K562 (cell line): ENCODE results near the gene PPP2R5A. TPM values are rescaled to one million over a fixed set of nuclear protein-coding genes. Genes with fewer than 3 reads are reported as not detected.

Source experiments
- CBX3 ChIP-seq, 2 experiments: IDR thresholded peaks; 1 replicate in 1 of 2; 2 replicates in 1 of 2; pipeline ENCODE4 v1.6.1; 2012; ENCODE audit warnings: inconsistent platforms in 2 of 2, low read length in 2 of 2, borderline replicate concordance in 1 of 2, control low read depth in 1 of 2
- CREM ChIP-seq: IDR thresholded peaks from 2 replicates; pipeline ENCODE4 v1.6.1; 2014; ENCODE audit warnings: antibody characterized with exemption, low read depth
- CTCF ChIP-seq, 3 experiments: IDR thresholded peaks in 2 of 3; conservative IDR thresholded peaks in 1 of 3; 2 replicates each; pipeline ENCODE4 v1.5.1; 2011 to 2012; ENCODE audit warnings: low read length in 3 of 3, mild to moderate bottlenecking in 3 of 3, control low read depth in 2 of 3, improper control_type of control experiment in 1 of 3, inconsistent platforms in 1 of 3, low read depth in 1 of 3, mixed read lengths in 1 of 3, moderate library complexity in 1 of 3; ENCODE audit not compliant: insufficient read depth in 2 of 3
- DDX20 ChIP-seq: fragments of 450-650 bp; IDR thresholded peaks from 2 replicates; pipeline ENCODE4 v1.6.1; 2016; ENCODE audit warnings: missing genetic modification characterization, low read depth, mild to moderate bottlenecking, missing compliant biosample characterization, moderate library complexity
- EP400 ChIP-seq: fragments of 450-650 bp; IDR thresholded peaks from 2 replicates; pipeline ENCODE4 v1.6.1; 2017; ENCODE audit warnings: antibody characterized with exemption, mild to moderate bottlenecking, moderate library complexity
- FOXO4 ChIP-seq: fragments of 450-650 bp; formaldehyde crosslinking; IDR thresholded peaks from 2 replicates; pipeline ENCODE4 v1.4.0; 2020; ENCODE audit warnings: mild to moderate bottlenecking, moderate library complexity
- KHSRP ChIP-seq: fragments of 450-650 bp; IDR thresholded peaks from 2 replicates; pipeline ENCODE4 v1.6.1; 2017
- KLF1 ChIP-seq: fragments of 450-650 bp; IDR thresholded peaks from 2 replicates; pipeline ENCODE4 v1.6.1; 2016; ENCODE audit warnings: missing genetic modification characterization, missing compliant biosample characterization
- L3MBTL2 ChIP-seq: fragments of 450-650 bp; IDR thresholded peaks from 2 replicates; pipeline ENCODE4 v1.6.1; 2016; ENCODE audit warnings: mild to moderate bottlenecking, moderate library complexity
- MBD2 ChIP-seq: sonication (generic); IDR thresholded peaks from 2 replicates; pipeline ENCODE4 v1.6.1; 2016; ENCODE audit warnings: low read depth, borderline replicate concordance
- NCOA1 ChIP-seq: fragments of 450-650 bp; IDR thresholded peaks from 2 replicates; pipeline ENCODE4 v1.6.1; 2016; ENCODE audit warnings: low read depth
- NR2C1 ChIP-seq, 2 experiments: fragments of 450-650 bp; IDR thresholded peaks; 2 replicates each; pipeline ENCODE4 v1.6.1; 2017; ENCODE audit warnings: mild to moderate bottlenecking in 2 of 2, antibody characterized with exemption in 1 of 2, inconsistent platforms in 1 of 2, missing compliant biosample characterization in 1 of 2, missing genetic modification characterization in 1 of 2
- RBFOX2 ChIP-seq: fragments of 200-400 bp; formaldehyde crosslinking; IDR thresholded peaks from 2 replicates; pipeline ENCODE4 v1.6.1; 2017; ENCODE audit warnings: low read depth, mild to moderate bottlenecking, low read length, moderate library complexity
- RCOR1 ChIP-seq, 2 experiments: IDR thresholded peaks; 2 replicates each; pipeline ENCODE4 v1.6.1; 2012; ENCODE audit warnings: low read depth in 2 of 2, low read length in 2 of 2, borderline replicate concordance in 1 of 2, improper control_type of control experiment in 1 of 2
- SMAD4 ChIP-seq: fragments of 250-450 bp; sonication (Bioruptor Pico); conservative IDR thresholded peaks from 2 replicates; pipeline ENCODE4 v1.8.0; 2021; ENCODE audit warnings: inconsistent platforms, mild to moderate bottlenecking, moderate library complexity
- SMARCA5 ChIP-seq: fragments of 450-650 bp; IDR thresholded peaks from 2 replicates; pipeline ENCODE4 v1.6.1; 2016
- STAT5A ChIP-seq: IDR thresholded peaks from 2 replicates; pipeline ENCODE4 v1.6.1; 2012; ENCODE audit warnings: low read length, inconsistent platforms, borderline replicate concordance
- TAF1 ChIP-seq: IDR thresholded peaks from 2 replicates; pipeline ENCODE4 v1.6.1; 2011; ENCODE audit warnings: mild to moderate bottlenecking, low read length, moderate library complexity; ENCODE audit not compliant: insufficient read depth, control insufficient read depth, severe bottlenecking; ENCODE audit errors: extremely low read depth
- TBP ChIP-seq: optimal IDR thresholded peaks from 2 replicates; pipeline ENCODE3; 2011; ENCODE audit warnings: low read depth, low read length, improper control_type of control experiment
- ZFP1 ChIP-seq: fragments of 450-650 bp; formaldehyde crosslinking; IDR thresholded peaks from 2 replicates; pipeline ENCODE4 v1.4.0; 2020; ENCODE audit warnings: mild to moderate bottlenecking, mixed read lengths
- ZNF121 ChIP-seq: sonication (generic); formaldehyde crosslinking; conservative IDR thresholded peaks from 2 replicates; pipeline ENCODE4 v1.8.0; 2022; ENCODE audit warnings: missing genetic modification reagents
- ZNF24 ChIP-seq: fragments of 450-650 bp; IDR thresholded peaks from 2 replicates; pipeline ENCODE4 v1.6.1; 2016
- ZNF41 ChIP-seq: fragments of 250-450 bp; sonication (Bioruptor Pico); conservative IDR thresholded peaks from 2 replicates; pipeline ENCODE4 v1.4.0; 2020; ENCODE audit warnings: mild to moderate bottlenecking
- ZNF444 ChIP-seq: fragments of 250-450 bp; sonication (Bioruptor Pico); IDR thresholded peaks from 2 replicates; pipeline ENCODE4 v1.4.0; 2020; ENCODE audit warnings: mild to moderate bottlenecking, moderate library complexity
- polyA plus RNA-seq, 8 experiments: library from polyadenylated mRNA; depleted of rRNA in 4 of 8; stranded (reverse) in 5 of 8; unstranded in 3 of 8; fragments of >200 nt; fragmentation: Nextera tagmentation in 2 of 8; fragmentation: Illumina TruSeq in 1 of 8; extraction: Ambion mirVana in 2 of 8; extraction: Trizol in 1 of 8; gene quantifications; 2 replicates each; pipeline versions ENCODE4 v1.2.1 to v1.2.3, GENCODE V29; 2011 to 2014; ENCODE audit warnings: inconsistent platforms in 1 of 8, missing spikeins in 1 of 8
- total RNA-seq, 7 experiments: library from RNA; depleted of rRNA in 6 of 7; stranded (reverse); fragments of >200 nt in 6 of 7; fragmentation: Illumina TruSeq in 2 of 7; extraction: Trizol in 2 of 7; gene quantifications; 2 replicates each; pipeline versions ENCODE4 v1.2.1 to v1.2.3, GENCODE V29; 2011 to 2021; ENCODE audit warnings: low replicate concordance in 1 of 7
- TF ChIP-seq, protein P1 (sequence below): IDR thresholded peaks from 2 replicates; pipeline ENCODE4 v1.6.1; 2012; ENCODE audit warnings: low read depth, low read length, improper control_type of control experiment, borderline replicate concordance

Gene PPP2R5A
- total and polyA plus RNA-seq, 9 of the 15 experiments (the other 6 are each of a cell fraction or from before 2014, with no cell fraction given) = 26.9 to 106 (median 64.3) TPM

DNA sequence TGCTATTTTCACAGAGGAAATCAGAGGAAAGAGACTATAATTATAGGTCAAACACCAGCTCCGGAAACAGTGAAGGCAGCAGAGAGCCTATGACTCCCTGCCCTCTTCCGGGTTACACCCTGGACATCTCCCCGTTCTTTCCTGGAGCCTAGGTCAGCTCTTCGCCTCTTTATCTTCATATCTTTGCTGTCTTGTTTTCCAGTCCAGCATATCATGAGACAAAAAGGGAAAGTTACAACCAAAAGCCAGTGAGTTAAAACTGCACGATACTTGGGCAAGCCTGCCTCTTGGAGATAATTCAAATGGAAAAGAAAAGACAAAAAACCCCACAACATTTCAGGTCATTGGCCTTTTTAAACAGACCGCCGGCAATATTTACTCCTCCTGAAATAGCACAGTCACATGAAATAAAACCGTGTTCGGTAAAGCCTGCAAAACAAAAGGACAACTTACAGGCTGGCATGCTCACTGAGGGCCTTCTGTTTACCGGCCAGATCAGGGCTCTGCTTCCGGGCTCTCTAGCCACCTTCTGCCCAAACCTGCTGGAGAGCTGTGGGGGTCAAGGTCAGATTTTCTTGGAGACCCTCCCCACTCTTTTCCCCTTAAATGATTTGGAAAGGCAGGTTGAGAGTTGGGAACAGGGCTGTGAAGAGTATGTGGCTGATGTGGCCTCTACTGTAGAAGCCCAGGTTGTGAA is 42.8 kb upstream of the PPP2R5A start (continued):
- peak in 1 of 3 experiments; percentile 19; a peak in 2 of 6 replicates for TF ChIP-seq CTCF (IDR thresholded peaks at IDR 0.05 in 2 of 3, conservative IDR thresholded peaks at IDR 0.05 in 1 of 3; ENCODE audit: insufficient read depth in 2 of 3, low read depth in 1 of 3, low read length in 3 of 3)
- TF ChIP-seq EP400 = peak; percentile 63
- 0 out of 2 replicates have a peak, but pooled peaks have one; percentile 5 for TF ChIP-seq DDX20
- TF ChIP-seq KLF1 (tag) = no peak
- no peak for TF ChIP-seq KHSRP
- TF ChIP-seq TBP = peak; percentile 63
- 0 out of 2 replicates have a peak, but pooled peaks have one; percentile 48 for TF ChIP-seq ZFP1 (CRISPR knock-in tag)
- peak; percentile 44 for TF ChIP-seq TAF1
- peak in 1 of 2 experiments; percentile 88; a peak in 2 of 4 replicates for TF ChIP-seq RCOR1 (IDR thresholded peaks at IDR 0.05; ENCODE audit: borderline replicate concordance in 1 of 2, low read depth in 2 of 2, low read length in 2 of 2)
- peak; percentile 73 for TF ChIP-seq SMAD4 (CRISPR knock-in tag)
- TF ChIP-seq SMARCA5 = no peak
- no peak for TF ChIP-seq ZNF444 (CRISPR knock-in tag)
- peak; percentile 61; the same call in 1 of the 2 replicates for TF ChIP-seq L3MBTL2
- peak; percentile 17; the same call in 1 of the 2 replicates for TF ChIP-seq MBD2
- TF ChIP-seq NCOA1 = peak; percentile 48; the same call in 1 of the 2 replicates
- TF ChIP-seq ZNF41 = peak; percentile 73; the same call in 1 of the 2 replicates
- TF ChIP-seq, protein P1, sequence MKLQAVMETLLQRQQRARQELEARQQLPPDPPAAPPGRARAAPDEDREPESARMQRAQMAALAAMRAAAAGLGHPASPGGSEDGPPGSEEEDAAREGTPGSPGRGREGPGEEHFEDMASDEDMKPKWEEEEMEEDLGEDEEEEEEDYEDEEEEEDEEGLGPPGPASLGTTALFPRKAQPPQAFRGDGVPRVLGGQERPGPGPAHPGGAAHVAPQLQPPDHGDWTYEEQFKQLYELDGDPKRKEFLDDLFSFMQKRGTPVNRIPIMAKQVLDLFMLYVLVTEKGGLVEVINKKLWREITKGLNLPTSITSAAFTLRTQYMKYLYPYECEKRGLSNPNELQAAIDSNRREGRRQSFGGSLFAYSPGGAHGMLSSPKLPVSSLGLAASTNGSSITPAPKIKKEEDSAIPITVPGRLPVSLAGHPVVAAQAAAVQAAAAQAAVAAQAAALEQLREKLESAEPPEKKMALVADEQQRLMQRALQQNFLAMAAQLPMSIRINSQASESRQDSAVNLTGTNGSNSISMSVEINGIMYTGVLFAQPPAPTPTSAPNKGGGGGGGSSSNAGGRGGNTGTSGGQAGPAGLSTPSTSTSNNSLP = peak; percentile 62; the same call in 1 of the 2 replicates
- no peak for TF ChIP-seq ZNF121
- TF ChIP-seq NR2C1 (IDR thresholded peaks at IDR 0.05) = peak; percentile 71
- TF ChIP-seq NR2C1 (tag; IDR thresholded peaks at IDR 0.05) = peak; percentile 79
- no peak for TF ChIP-seq CREM
- 0 out of 2 replicates have a peak, but pooled peaks have one; percentile 19 for TF ChIP-seq STAT5A
- no peak for TF ChIP-seq FOXO4 (CRISPR knock-in tag)
- TF ChIP-seq ZNF24 = no peak
- TF ChIP-seq CBX3 (IDR thresholded peaks at IDR 0.05; ENCODE audit: borderline replicate concordance in 1 of 2, low read length in 2 of 2) = peak in 1 of 2 experiments; percentile 63; a peak in 1 of 3 replicates
- 0 out of 2 replicates have a peak, but pooled peaks have one; percentile 22 for TF ChIP-seq RBFOX2
